ENCODE measurements around the gene MPV17L2.
"Not testable (repeated sequence)": the region's sequence is repeated elsewhere in the genome, so short reads cannot be mapped to it uniquely, and the experiment has no call there.

MPV17L2 gene

GRCh38 chr19:18193388-18194180, 566 bp downstream of the MPV17L2 start:
- no peak for DNase-seq

- no peak for DNase-seq
These were observed 1.1 kb downstream of the MPV17L2 start for GRCh38 chr19:18194181-18194530.

- DNase-seq = no peak
These were observed 1.7 kb downstream of the MPV17L2 start for GRCh38 chr19:18194554-18195238.

- no peak for DNase-seq
These were observed 3.5 kb downstream of the MPV17L2 start for GRCh38 chr19:18196511-18196845.

- no peak for DNase-seq
These were observed 4.3 kb downstream of the MPV17L2 start for GRCh38 chr19:18197306-18197705.

- no peak for DNase-seq
These were observed 4.9 kb downstream of the MPV17L2 start for GRCh38 chr19:18197941-18198340.

- DNase-seq = no peak
These were observed 5.4 kb downstream of the MPV17L2 start for GRCh38 chr19:18198374-18198773.

GRCh38 chr19:18202397-18202777, 9.4 kb downstream of the MPV17L2 start:
- DNase-seq = no peak

GRCh38 chr19:18202778-18203407, 9.9 kb downstream of the MPV17L2 start:
- peak; percentile 34 for DNase-seq

- peak; percentile 45 for DNase-seq
These were observed 10.4 kb downstream of the MPV17L2 start for GRCh38 chr19:18203408-18203862.

GRCh38 chr19:18203863-18204393, 10.9 kb downstream of the MPV17L2 start, which contains the start of gene RAB3A:
Gene RAB3A (minus strand): TSS chr19:18204042. CDS start chr19:18202740, 1,302 bp downstream.
- DNase-seq = peak; percentile 99

- DNase-seq = peak; percentile 41
These were observed 11.6 kb downstream of the MPV17L2 start for GRCh38 chr19:18204394-18205199.

- peak; percentile 59 for DNase-seq
These were observed 12.3 kb downstream of the MPV17L2 start for GRCh38 chr19:18205200-18205892.

- DNase-seq = no peak
These were observed 13.0 kb downstream of the MPV17L2 start for GRCh38 chr19:18206018-18206417.

- peak; percentile 58 for DNase-seq
These were observed 15.3 kb downstream of the MPV17L2 start for GRCh38 chr19:18208098-18208951.

- DNase-seq = not testable (repeated sequence)
These were observed 16.9 kb downstream of the MPV17L2 start for GRCh38 chr19:18209912-18210311.

GRCh38 chr19:18211683-18212082, 18.7 kb downstream of the MPV17L2 start:
- no peak for DNase-seq

GRCh38 chr19:18214779-18215433, 21.9 kb downstream of the MPV17L2 start:
- no peak for DNase-seq

- DNase-seq = no peak
These were observed 23.8 kb downstream of the MPV17L2 start for GRCh38 chr19:18216789-18217188.

- no peak for DNase-seq
These were observed 25.1 kb downstream of the MPV17L2 start for GRCh38 chr19:18218159-18218558.

GRCh38 chr19:18218600-18218999, 25.6 kb downstream of the MPV17L2 start:
- no peak for DNase-seq
